Fibroblast of pulmonary artery (primary cell): Measurements from ENCODE around the gene PATL1.
A peak's percentile ranks its signal among the peaks of the same experiment; 100 is the strongest.

Experiments
- DNase-seq: peaks from one replicate; pipeline ENCODE4 v3.0.0-alpha.2; 2010; ENCODE audit warnings: low read depth
- H3K4me3 ChIP-seq: replicated peaks from 2 replicates; pipeline ENCODE4 v1.5.1; 2011; ENCODE audit warnings: low read depth, mild to moderate bottlenecking, control low read depth, low read length, moderate library complexity
- CTCF ChIP-seq: IDR thresholded peaks from 2 replicates; pipeline ENCODE4 v1.5.1; 2011; ENCODE audit warnings: mild to moderate bottlenecking, control low read depth, low read length, inconsistent platforms; ENCODE audit errors: missing control alignments

PATL1 gene

GRCh38 chr11:59671471-59671870 is 2.6 kb upstream of the PATL1 start:
- TF ChIP-seq CTCF: no peak
- H3K4me3 ChIP-seq: no peak overlapping the region
- no peak for DNase-seq

DNA sequence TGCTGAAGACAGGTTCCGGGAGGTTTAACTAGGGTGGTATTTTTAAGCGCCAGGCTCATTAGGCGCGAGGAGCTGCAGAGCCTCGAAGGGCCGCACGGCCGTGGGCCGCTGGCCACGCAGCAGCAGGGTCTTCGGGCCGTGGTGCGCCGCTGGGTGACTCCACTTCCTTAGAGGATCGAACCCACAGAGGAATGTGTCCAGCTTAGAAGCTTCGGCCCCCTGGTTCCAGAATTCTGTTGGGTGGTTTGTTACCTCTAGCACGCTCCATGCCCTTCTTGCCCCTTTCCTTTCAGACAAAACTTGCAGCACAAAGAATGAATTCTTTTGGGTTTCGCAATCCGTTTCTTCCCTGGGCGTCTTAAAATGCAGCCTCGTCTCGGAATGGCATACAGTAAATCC is 773 bp upstream of the PATL1 start:
- DNase-seq: peak; percentile 78
- H3K4me3 ChIP-seq: peak overlapping the region; percentile 89
- TF ChIP-seq CTCF: no peak

- peak overlapping the region; percentile 89 for H3K4me3 ChIP-seq
- DNase-seq: peak; percentile 39
- peak; percentile 14 for TF ChIP-seq CTCF
Observed at GRCh38 chr11:59668188-59668949, 468 bp downstream of the PATL1 start.

- H3K4me3 ChIP-seq: peak overlapping the region; percentile 89
- no peak for TF ChIP-seq CTCF
- DNase-seq: no peak
Observed at GRCh38 chr11:59667812-59668187, 1.0 kb downstream of the PATL1 start.

DNA sequence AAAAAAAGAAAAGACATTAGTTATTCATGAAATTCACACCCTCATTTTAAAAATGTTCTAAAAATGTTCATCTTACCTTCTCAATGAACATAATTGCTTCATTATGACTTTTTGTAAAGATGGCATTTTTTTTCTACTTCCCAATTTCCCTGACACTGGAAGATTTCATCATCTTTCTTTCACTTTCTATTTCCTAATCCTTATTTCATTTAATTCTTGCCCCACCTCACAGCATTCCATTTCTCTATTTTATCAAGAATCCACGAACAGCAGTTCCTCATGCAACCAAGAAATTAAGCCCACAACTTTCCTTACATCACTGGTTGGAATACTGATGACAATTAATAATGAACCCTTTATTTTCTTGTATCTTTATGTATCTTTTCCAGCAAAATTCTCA is 1.9 kb downstream of the PATL1 start:
- peak; percentile 36 for DNase-seq
- peak overlapping the region; percentile 89 for H3K4me3 ChIP-seq
- no peak for TF ChIP-seq CTCF

DNA sequence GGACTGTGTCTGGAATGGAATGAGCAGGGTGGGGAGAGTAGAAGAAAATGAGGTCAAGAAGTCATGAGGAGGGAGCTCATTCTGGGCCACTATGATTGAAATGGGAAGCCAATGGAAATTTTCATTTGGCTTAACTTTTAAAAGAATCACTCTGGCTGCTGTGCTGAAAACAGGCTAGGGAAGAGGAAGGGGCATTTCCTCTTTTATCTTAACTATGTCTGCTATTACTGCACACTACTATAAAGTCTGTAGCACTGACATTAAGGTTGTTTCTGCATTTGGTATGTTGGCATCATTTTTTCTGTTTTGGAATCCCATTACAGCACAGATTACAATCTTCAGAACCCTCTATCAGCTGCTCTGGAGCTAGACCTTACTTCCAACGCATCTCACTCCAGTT is 8.2 kb downstream of the PATL1 start:
- no peak for DNase-seq
- H3K4me3 ChIP-seq: no peak overlapping the region
- TF ChIP-seq CTCF: no peak

GRCh38 chr11:59659981-59660380 is 8.9 kb downstream of the PATL1 start:
- DNase-seq: no peak
- H3K4me3 ChIP-seq: no peak overlapping the region
- no peak for TF ChIP-seq CTCF
